ENCODE measurements around the gene VPS13D. TPM values are rescaled to one million over a fixed set of nuclear protein-coding genes. Genes with fewer than 3 reads are reported as not detected.

Gene VPS13D
- total RNA-seq, 4 donors from 2014 or later: 77.5 to 142 (median 94.4) TPM

- no peak for TF ChIP-seq CTCF (IDR thresholded peaks at IDR 0.05; ENCODE audit: low read depth)
Measured at GRCh38 chr1:12467570-12468286, 237.9 kb downstream of the VPS13D start.

- no peak for TF ChIP-seq CTCF (IDR thresholded peaks at IDR 0.05; ENCODE audit: low read depth)
Measured at GRCh38 chr1:12468323-12468722, 238.5 kb downstream of the VPS13D start.

- no peak for TF ChIP-seq CTCF (IDR thresholded peaks at IDR 0.05; ENCODE audit: low read depth)
Measured at GRCh38 chr1:12469493-12469892, 239.7 kb downstream of the VPS13D start.

- no peak for TF ChIP-seq CTCF (IDR thresholded peaks at IDR 0.05; ENCODE audit: low read depth)
Measured at GRCh38 chr1:12469990-12470389, 240.2 kb downstream of the VPS13D start.

- no peak for TF ChIP-seq CTCF (IDR thresholded peaks at IDR 0.05; ENCODE audit: low read depth)
Measured at GRCh38 chr1:12472156-12472797, 242.4 kb downstream of the VPS13D start.

GRCh38 chr1:12472798-12473551, 243.1 kb downstream of the VPS13D start:
- no peak for TF ChIP-seq CTCF (IDR thresholded peaks at IDR 0.05; ENCODE audit: low read depth)

All from subcutaneous adipose tissue (tissue), 4 donors.